OCI-LY3 (cell line): Measurements from ENCODE around the gene ADARB2.

Experiments used
- EZH2phosphoT487 ChIP-seq: fragments of 200-600 bp; shearing (Covaris generic); IDR thresholded peaks from 2 replicates; pipeline ENCODE4 v1.6.1; 2018; ENCODE audit warnings: antibody characterized with exemption, mixed run types, low read depth
- TF ChIP-seq, protein P1 (sequence below): fragments of 200-600, 300-600 bp; sonication (generic); IDR thresholded peaks from 2 replicates; pipeline ENCODE4 v1.5.1; 2014; ENCODE audit warnings: antibody characterized with exemption, low read length, low read depth

DNA sequence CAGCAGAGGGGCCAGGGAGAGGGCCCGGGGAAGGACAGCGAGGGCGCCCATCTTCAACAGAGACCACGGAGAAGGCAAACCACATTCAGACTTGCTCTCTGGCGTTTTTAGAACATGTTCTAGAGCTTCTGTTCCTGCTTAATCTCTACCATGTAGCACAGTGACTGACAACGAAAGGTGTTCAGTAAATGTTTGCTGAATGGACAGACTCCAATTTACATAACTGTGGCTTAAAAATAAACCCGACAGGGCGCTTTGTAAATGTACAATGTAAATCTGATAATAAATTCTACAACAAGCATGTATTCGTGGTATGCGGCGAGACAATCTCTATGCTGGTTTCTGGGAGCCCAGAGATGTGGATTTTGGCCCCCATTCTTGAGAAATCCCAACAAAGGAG lies 10.5 kb downstream of the ADARB2 start:
- TF ChIP-seq, protein P1, sequence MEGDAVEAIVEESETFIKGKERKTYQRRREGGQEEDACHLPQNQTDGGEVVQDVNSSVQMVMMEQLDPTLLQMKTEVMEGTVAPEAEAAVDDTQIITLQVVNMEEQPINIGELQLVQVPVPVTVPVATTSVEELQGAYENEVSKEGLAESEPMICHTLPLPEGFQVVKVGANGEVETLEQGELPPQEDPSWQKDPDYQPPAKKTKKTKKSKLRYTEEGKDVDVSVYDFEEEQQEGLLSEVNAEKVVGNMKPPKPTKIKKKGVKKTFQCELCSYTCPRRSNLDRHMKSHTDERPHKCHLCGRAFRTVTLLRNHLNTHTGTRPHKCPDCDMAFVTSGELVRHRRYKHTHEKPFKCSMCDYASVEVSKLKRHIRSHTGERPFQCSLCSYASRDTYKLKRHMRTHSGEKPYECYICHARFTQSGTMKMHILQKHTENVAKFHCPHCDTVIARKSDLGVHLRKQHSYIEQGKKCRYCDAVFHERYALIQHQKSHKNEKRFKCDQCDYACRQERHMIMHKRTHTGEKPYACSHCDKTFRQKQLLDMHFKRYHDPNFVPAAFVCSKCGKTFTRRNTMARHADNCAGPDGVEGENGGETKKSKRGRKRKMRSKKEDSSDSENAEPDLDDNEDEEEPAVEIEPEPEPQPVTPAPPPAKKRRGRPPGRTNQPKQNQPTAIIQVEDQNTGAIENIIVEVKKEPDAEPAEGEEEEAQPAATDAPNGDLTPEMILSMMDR, result no peak
- no peak for TF ChIP-seq EZH2phosphoT487
